Activated CD4-positive, CD25-positive, alpha-beta regulatory T cell treated with anti-CD3 and anti-CD28 coated beads, Interleukin-2, amount 50 U/mL, for 72 hours (primary cell): ENCODE measurements around the gene PTPRN2.

Experiments used
- DNase-seq: peaks from one replicate; pipeline ENCODE4 v3.0.0; 2021

PTPRN2 gene

DNA sequence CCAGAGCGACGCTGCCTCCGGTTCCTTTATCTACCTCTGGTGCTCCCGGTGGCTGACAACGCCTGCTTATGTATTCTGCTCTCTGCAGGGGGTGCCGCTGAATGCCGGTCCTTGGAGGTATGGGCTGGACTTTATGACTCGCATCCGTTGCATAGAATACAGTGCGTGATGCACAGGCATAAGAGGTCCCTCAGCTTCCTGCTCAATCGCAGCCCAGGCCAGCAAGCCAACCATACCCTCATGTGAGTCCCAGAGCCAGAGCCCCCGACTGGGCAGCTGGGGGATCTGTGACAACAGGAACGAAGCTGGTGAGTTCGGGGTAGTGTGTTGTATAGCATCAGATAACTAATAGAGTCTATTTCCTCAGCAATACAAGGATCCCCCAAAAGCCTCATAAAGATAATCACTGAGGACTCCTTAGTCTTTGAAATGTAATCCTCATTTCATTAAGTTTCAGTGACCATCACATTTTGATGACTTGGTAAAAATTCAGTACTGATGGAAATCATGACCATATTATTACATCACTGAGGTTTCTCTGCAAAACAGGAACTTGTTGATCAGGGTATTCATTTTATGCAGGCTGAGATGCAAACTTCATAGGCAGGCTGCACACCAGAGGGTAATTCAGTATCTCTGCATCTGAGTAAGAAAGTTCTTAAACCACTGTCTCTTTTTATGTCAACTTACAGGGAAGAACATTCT lies 607.8 kb downstream of the PTPRN2 start:
- DNase-seq, result no peak

DNA sequence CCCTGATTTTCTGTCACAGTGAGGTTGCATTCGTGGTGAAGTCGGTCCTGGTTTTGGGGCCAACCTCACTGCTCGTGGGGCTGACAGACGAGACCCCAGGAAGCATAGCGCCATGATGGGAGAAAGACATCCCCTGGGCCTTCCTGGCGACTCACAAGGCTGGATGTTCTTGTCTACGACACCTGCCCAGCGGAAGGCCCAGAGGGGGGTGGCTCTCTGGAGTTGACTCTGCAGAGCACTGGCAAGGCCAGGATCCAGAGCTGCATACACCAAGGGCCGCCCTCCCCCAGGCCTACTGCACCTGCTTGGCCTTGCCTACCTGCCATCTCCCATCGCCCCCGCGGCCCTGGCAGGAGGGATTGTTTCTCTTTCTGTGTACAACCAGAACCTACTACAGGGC lies 608.9 kb downstream of the PTPRN2 start:
- DNase-seq, result no peak

DNA sequence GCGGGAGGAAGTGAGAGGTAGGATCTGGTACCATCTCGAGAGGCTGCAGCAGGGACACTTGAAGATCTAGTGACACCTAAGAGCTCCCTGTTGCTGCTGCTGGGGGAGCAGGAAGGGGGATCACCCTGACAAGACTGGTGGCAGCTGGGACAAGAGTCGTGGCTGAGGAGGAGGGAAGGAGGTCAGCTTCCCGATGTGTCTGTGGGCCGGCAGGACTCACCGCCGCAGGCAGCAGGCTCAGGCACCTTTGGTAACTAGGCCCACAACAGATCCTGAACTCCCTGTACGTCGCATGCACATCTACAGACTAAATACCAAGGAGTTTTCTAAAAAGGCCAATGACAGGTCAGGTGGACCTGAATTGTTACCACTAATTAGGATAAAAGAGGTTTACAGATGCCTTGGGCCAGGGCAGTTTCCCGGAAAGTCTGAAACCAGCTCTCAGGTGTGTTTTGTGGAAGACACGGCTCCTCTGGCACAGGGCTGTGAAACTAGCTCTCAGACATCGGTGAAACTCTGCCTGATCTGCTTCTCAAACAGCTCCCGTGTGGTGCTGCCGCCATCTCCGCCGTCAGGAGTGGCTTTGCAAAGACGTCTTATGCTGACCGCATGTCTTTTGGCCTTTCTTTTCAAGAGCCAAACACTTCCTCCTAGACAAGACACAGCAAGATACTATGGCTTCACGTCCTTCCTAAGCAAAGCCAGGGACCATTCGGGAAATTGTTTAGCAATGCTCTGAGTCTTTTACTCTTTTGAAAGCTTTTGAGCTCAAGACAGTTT lies 609.7 kb downstream of the PTPRN2 start:
- no peak for DNase-seq

DNA sequence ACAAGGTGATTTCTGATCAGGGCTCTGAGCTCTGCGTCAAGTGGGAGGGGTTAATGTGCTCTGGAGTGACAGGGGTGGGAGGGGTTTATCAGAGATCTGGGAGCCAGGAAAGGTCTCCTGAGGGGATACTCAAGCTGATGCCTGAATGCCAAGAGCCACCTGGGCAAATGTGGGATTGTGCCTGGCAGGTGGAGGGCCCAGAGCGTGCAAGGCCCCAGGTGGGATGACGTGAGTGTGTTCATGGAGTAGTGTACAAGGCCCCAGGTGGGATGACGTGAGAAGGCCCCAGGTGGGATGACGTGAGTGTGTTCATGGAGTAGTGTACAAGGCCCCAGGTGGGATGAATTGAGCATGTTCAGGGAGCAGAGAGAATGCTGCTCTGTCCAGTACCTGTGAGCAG lies 610.3 kb downstream of the PTPRN2 start:
- no peak for DNase-seq

DNA sequence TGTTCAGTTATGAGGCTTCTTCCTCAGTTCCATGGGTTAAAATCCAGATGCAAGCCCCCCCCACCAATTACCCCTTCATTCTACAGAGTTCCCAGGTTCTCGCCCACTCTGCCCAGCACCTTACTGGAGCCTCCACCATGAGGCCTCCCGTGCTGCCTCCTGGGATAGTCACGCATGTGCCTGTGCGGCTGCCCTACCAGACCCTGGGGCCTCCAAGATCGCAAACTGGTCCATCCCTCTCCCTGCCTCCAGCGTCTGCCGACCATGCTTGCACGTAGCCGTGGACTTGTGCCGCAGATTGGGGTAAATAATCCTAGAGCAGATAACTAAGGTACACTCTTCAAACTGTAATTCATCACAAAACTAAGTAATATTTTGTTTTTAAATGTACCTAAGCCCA lies 611.2 kb downstream of the PTPRN2 start:
- DNase-seq, result no peak

DNA sequence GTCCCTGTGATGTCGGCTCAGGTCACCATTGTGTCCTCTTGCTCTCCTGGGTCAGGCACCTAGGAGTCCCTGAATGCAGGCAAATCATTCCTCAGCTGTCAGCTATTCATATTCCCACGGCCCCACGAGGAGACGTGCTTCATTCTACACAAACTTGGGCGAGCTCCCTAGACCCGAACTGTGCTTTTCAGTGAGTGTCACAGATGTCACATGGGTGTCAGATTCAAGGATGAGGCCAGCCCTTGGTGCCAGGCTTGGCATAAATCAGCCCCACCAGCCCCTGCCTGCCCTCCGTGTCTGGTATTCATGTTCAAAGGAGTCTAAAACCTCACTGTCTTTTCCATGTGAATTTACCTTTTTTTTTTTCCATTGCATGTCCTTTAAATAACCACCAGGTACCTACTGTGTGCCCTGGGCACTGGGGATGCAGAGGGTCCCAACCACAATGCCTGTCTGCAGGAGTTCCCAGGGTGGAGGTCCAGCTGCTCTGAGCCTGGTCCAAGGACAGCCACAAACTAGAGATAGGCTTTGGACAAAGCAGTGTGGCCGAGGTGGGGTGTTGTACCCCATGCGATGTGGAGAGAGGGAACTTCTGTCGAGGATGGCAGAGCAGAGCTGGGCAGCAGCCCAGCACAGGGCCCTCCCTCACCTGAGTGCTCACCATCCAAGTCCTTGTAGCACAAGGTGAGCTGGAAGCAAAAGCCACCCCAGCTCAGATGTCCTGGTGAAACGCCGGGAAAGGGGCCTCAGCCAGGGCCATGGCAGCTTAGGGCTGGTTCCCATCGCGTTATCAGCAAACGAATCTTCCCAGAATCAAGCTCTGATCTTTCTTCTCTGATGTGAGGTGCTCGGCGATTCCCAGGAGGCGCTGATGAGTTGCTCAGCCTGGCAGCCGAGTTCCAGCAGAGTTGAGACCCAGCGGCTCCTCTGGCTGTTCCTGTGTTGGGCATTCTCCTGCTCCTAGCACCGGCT lies 611.9 kb downstream of the PTPRN2 start:
- no peak for DNase-seq

DNA sequence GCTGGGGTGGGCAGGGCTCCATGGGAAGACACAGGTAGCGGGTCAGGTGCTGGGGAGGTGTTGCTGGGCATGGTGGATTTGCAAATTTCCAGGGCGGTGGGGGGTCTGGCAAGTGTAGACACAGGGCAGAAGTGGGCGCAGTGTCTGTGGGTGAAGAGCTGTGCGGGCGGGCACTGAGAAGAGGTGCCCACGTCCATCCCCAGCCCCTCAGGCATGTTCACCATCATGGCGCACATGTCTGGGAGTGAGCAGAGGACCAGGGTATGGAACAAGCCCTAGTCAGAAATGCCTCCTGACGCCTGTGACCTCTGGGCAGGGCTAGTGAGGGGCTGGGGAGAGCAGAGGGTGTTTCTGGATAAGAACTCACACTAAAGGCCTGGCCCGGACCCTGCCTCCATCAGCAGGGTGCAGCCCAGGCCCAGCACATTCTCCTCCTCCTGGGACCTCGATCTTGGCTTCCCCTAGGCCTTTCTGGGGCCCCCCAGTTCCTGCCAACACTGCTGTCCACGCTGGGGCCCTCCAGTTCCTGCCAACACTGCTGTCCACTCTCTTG lies 612.9 kb downstream of the PTPRN2 start:
- DNase-seq, result no peak

DNA sequence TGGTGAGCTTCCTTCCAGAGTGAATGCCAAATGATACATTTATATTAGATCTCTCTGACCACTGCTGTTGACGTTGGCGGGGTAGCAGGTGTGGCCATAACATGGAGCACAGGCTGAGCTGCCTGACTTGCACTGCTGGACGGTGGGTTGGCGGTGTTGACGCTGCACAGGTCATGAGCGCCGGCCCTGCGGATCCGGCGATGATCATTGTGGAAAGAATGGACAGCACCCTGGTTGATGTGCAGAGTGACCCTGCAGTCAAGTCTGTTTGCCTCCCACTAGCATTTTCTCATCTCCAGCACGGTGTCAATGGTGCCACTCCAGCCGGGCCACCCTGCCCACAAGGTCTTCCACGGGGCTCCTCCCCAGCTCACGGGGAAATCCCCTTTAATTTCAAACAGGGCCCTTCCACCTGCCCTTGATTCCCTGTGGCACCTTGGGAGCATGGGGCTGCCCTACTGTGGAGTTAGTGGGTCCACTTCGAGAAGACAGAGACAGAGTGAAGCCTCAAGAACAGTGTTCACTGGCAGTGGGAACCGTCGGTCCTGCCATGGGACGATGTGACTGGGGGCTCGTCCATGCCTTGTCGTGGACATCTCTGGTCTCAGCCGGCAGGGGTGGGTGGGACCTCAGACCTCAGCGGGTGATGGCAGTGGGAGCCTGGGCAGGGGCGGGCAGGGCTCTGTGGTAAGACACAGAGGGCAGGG lies 613.5 kb downstream of the PTPRN2 start:
- no peak for DNase-seq

DNA sequence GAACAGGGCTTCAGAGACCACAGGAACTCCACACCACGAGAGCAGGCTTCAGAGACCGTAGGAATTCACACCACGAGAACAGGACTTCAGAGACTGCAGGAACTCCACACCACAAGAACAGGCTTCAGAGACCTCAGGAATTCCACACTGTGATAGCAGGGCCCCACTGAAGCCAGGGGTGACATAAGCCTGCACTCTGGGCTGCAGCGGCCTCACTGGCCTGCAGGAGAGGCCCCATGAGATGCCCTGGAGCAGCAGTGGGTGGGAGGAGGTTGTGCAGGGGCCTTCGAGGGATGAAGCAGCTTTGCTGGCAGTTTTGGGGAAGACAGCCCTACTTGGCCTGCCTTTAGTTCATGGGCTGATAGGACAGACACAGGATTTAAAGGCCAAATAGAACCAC lies 614.7 kb downstream of the PTPRN2 start:
- DNase-seq, result no peak

DNA sequence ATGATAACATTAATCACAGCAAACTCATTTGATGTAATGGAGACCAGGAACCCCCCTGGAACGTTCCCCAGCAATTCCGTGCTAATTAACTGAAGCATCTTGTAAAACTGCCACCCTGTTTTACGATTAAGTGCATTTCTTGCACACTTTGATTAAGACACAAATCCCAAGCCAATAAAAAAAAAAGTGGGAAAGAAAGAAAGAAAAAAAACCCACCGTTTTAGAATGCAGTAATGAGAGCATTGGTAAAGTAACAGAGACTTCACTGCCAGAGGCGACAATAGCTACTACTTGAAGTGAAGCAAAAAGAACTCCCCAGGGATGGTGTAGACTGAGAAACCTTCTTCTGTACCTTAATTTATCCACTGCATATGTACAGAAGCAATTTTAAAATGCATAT lies 616.1 kb downstream of the PTPRN2 start:
- DNase-seq, result no peak

DNA sequence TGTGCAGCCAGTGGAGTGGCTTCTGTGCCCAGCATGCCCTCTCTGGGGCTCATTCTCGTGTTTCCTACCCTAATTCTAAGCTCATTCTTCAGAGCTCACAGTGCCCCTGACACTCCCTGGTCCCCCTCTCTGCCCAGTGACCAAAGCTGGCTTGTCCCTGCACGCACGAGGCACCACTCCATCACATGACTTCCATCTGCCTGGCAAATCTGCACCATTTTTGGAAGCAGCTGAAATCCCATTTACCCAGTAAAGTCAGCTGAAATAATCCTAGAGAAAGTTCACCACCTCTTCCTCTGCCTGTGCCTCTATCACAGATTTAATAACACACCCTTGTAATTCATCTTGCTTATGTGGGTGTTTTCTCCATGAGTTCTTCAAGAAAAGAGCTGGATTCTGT lies 616.9 kb downstream of the PTPRN2 start:
- DNase-seq, result no peak

DNA sequence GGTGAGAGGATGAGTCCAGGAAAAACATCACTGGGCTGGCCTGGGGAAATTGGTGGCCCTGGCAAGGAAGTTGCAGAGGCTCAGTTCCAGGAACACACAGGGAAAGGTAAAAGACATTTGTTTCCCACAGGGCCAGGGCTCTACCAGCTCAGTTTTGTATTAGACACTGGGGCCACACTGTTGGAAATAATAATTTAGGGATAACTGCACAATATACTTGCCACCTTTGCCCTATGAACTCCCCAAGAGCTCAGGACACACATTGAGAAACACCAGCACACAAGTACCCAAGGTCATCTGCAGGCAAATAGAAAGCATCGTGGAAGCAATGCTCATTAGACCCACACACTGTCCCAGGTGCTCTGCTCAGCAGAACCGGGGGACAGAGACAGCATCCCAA lies 617.6 kb downstream of the PTPRN2 start:
- no peak for DNase-seq

DNA sequence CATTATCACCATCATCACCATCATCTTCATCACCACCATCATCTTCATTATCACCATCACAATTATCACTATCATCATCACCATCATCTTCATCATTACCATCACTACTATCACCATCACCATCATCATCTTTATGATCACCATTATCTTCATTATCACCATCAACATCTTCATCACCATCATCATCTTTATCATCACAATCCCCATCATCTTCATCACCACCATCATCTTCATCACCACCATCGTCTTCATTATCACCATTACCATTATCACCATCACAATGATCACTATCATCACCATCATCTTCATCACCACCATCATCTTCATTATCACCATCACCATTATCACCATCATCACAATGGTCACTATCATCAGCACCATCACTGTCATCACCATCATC lies 621.1 kb downstream of the PTPRN2 start:
- DNase-seq, result no peak

DNA sequence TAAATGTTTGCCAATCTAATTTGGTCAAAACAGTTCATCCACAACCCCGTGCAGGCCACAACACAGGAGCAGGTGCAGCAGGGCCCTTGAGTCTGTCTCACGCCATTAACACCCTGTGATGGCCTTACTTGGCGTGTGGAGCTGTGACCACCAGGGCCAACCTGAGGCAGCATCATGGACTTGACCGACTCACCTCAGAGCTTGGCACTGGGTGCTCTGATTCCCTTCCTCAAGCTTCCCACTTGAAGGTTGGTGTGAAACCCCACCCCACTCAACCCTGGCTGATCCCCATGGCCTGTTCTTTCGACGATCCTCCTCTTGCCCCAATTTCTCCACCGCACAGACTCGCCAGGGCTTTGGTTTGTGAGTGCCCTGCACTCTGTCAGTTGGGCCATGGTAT lies 623.1 kb downstream of the PTPRN2 start:
- DNase-seq, result no peak

DNA sequence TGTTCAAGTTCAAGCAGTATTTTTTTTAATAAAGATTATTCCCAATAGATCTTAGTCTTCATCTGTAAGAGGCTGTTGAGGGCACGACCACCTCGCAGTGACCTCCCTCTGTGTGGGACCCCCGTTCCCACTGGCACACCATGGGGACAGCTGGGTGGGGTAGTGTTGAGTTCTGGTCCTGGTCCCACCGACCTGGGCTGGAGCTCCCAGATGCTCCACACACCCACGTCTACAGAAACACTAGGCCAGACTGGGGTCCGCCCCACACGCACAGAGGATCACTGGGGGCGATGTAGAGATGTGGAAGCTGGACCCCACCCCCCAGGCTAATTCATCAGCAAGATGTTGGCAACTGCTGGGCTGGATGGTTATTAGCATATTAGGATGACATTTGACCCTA lies 623.6 kb downstream of the PTPRN2 start:
- DNase-seq, result no peak

DNA sequence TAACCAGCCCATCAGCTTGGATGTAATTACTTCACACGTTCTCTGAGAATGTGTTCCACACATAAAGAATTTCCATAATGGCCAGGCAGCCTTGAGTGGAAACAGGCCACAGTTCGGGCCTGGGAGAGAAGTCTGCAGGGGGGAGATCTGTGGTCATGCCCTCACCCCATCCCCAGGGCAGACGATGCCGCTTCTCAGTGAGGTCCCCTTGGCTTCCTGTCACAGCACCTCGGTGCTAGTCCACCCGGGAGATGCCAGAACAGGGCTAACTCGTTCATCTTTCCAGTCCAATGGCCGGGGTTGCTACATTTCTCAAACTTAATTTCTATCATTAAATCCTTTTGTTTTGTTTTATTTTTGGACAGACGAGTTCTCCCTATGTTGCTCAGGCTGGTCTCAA lies 624.1 kb downstream of the PTPRN2 start:
- no peak for DNase-seq

DNA sequence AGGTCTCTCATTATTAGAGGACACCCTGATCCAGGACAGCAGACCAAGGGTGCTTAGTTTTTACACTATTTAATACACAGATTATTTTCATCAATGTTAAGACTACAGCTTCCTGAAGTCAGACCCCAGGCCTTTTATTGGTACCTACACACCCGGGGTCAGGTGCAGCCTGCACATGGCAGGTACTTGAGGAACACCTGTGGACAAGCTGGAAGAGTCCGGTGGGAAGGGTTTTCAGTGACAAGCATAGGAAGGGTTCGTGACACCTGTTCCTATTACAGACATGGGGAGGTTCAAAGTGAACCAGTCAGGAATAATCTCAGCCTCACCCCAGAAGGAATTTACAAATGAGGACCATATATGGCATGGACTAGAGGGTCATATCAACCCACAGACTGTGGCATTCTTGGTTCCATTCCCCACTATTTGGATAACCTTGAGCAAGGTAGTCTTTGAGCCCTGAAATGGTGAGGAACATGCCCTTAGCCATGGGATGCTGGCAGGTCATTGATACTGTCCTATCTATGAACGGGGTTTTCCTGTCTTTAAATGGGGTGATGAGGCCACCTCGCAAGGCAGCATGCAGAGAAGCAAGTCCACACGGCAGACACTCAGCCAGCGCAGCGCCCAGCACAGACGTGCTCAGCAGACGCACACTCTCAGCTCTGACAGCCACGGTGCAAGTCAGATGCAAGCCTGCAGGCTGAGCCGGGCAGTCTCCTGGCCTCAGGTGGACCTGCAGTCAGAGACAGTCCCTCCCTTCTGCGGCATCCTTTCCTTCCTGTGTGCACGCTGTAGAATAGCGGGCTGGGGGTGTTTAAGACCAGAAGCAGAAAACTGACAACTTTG lies 624.9 kb downstream of the PTPRN2 start:
- DNase-seq, result no peak

DNA sequence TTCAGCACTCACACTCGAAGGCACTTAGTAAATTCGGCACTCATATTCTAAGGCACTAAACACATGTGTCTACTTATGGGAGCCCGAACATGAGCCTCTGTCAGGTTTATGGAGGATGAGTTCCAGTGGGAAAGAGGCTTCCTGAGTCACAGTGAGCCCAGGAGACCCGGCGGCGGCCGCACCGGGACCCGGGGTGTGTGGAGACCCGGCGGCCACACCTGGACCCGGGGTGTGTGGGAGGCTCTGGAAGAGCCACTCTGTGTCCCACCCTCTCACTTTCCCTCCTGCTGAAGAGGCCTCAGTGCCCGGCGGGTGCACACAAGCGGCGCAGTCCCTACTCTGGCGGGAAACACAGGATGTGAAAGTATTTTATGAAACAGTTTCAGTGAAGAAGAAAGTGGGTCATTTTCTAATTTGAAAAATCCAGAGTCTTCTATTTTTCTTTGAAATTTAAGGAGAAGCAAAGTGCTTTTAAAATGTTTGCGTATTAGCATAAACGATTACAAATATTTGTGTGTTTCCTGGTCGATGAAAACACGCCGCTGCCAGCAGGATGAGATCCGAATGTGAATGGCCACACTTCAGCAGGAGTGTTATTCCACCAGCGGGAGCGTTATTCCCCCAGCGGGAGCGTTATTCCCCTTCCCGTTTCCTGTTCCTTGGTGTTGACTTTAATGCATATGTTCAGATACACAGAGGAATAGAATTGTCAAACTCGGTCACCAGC lies 625.7 kb downstream of the PTPRN2 start:
- no peak for DNase-seq

DNA sequence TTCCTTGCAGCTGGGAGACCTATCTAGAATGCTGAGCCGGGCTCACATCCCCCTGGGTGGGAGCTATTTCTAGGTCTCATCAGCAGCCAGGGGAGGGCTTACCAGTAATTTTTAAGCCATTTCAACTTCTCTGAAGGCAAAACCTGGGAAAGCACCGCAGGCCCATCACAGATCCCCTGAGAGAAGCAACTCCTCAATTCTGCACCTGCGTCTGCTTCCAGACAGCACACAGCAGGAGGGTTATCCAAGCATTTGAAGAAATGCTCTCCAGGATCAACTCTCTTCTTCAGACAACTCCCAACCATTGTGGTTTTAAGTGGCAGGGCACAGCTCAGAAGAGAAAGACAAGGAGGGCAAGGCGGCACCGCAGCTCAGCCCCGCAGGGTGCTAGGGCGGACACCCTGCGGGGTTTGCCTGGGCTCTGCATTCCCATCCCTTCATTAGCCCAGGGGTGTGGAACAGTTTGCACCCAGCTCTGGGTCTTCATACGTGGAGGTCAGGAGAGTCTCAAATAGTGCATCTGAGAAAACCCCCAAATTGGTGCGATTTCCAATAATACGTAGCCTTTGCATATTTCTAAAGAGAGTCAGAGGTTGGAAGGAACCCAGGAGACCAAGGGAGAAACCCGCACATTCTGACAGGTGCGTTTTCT lies 632.1 kb downstream of the PTPRN2 start:
- no peak for DNase-seq

DNA sequence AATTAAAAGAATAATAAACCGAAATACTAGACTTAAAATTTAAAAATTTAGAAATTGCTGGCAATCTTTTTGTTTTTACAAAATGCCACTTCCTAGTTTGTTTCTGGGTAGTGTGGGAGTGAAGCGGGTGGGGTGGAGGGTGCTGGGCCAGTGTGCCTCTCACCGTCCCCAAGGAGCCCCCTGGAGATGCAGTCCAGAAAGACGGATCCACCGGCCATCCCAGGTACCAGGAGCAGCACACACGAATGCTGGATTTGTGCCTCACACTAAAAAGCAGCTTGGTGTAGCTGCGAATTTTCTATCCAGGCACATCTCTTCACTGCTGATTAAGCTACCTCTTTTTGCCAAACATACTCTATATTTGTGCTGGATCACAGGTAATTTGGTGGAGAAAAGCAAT lies 632.7 kb downstream of the PTPRN2 start:
- no peak for DNase-seq
